Ectodermal cell (in vitro differentiated cells): ENCODE data around the gene RANBP9.

ENCODE experiments used
- H3K27ac ChIP-seq: 2 replicates; pipeline ENCODE4 v1.7.0; 2013; ENCODE audit warnings: mild to moderate bottlenecking, low read depth, low read length; ENCODE audit not compliant: insufficient read depth, poor library complexity, severe bottlenecking
- H3K27me3 ChIP-seq: 2 replicates; pipeline ENCODE4 v1.7.0; 2013; ENCODE audit warnings: mild to moderate bottlenecking, low read length; ENCODE audit not compliant: insufficient read depth, control insufficient read depth, poor library complexity, severe bottlenecking
- H3K36me3 ChIP-seq: one replicate; pipeline ENCODE4 v1.7.0; 2013; ENCODE audit warnings: low read length; ENCODE audit not compliant: control insufficient read depth, insufficient read depth
- H3K4me1 ChIP-seq: one replicate; pipeline ENCODE4 v1.7.0; 2013; ENCODE audit warnings: low read length; ENCODE audit not compliant: control insufficient read depth, insufficient read depth
- H3K4me3 ChIP-seq: 2 replicates; pipeline ENCODE4 v1.7.0; 2013; ENCODE audit warnings: low read depth, low read length, control low read depth; ENCODE audit not compliant: insufficient read depth
- H3K9me3 ChIP-seq: 2 replicates; pipeline ENCODE4 v1.7.0; 2013; ENCODE audit warnings: mild to moderate bottlenecking, low read length, moderate library complexity; ENCODE audit not compliant: control insufficient read depth
- WGBS, 2 experiments: methylation state at CpG; one replicate each; pipeline ENCODE4 v1.1.7; 2013; ENCODE audit warnings: missing lambda C conversion rate in 2 of 2; 5-methylcytosine and 5-hydroxymethylcytosine counted together

The RANBP9 gene

DNA sequence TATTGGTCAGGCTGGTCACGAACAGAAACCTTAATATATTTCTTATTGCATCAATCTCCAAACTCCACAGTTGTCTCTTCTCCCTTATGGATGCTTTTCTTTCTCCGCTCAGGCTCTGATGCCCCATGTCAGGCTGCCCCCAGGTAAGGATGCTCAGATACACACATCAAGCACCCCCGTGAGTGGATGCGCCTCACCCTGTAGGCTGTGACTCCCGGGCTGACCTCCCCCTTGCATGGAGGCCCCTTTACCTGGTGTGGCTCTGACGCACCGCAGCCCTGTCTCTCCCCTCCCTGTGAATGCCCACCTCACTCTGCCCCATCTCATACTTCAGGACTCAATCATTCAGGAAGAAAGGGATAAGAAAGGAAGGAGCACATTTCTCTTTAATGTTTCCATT lies 19.1 kb upstream of the RANBP9 start:
- Histone ChIP-seq H3K27ac (no peak overlapping the region), H3K36me3 (no peaks in the 10 kb centered on the region), H3K27me3 (no peaks in the 10 kb centered on the region), H3K9me3 (no peaks in the 10 kb centered on the region), H3K4me3 (no peak overlapping the region), H3K4me1 (no peaks in the 10 kb centered on the region)
- 85 to 91% methylated on average over 7 of the region's 7 CpGs for WGBS, 2 experiments

DNA sequence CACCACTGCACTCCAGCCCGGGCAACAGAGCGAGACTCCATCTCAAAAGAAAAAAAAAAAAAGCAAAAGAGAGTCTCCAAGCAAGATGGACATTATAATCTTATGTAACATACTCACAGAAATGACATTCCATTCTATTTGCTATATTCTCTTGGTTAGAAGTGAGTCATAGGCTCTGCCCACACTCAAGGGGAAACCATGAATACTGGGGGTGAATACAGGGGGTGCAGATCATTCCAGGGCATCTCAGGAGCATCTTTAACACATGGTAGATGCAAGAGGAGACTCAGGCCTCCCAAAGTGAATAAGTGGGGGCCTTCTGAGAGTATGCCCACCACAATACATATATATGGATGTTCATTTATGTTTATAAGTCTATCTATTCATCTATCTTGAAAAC lies 18.3 kb upstream of the RANBP9 start:
- no peaks in the 10 kb centered on the region for H3K36me3 ChIP-seq
- no peak overlapping the region for H3K27ac ChIP-seq
- no peak overlapping the region for H3K4me3 ChIP-seq
- 100% methylated on average over 2 of the region's 2 CpGs for WGBS, 2 experiments
- no peaks in the 10 kb centered on the region for H3K27me3 ChIP-seq
- no peaks in the 10 kb centered on the region for H3K9me3 ChIP-seq
- H3K4me1 ChIP-seq, result no peaks in the 10 kb centered on the region

DNA sequence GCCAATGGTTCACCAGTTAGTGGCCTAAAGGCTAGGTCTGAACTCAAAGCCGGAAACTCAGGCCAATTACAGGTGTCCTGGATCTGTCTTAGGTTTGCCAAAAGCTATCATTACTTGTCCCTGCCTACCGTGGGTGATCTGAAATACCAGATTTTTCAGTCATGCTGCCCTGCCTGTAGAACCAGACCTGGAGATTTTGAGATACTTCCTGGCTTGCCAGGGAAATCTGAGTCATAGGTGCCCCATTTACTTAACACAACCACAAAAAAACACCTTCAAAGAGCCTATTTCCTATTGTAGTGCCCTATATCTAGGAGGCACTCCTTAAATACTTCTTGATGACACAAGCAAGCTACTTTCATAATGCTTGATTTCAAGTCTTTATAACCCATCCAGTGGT lies 13.9 kb upstream of the RANBP9 start:
- H3K4me3 ChIP-seq, result no peak overlapping the region
- H3K27ac ChIP-seq, result no peak overlapping the region
- H3K4me1 ChIP-seq, result no peaks in the 10 kb centered on the region
- H3K27me3 ChIP-seq, result no peaks in the 10 kb centered on the region
- WGBS, 2 experiments, result 87 to 89% methylated on average over 2 of the region's 2 CpGs
- H3K36me3 ChIP-seq, result no peaks in the 10 kb centered on the region
- H3K9me3 ChIP-seq, result no peaks in the 10 kb centered on the region

DNA sequence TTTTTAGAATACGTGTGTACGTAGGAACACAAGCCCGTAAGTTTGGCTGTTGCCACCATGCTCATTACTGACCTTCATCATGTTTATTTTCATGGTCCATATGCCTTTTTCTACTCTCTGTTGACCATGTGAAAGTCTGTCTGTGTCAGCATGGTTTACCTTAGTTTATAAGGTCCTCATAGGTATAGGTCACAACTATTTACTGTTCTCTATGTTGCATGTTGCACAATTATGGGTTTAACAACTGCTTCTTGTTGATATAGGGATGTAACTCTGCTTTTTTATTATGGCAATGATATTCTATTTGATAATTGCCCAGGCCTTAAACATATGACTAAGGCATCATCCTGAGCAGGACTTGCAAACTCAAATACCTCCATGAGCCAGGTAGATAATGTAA lies 13.4 kb upstream of the RANBP9 start:
- Histone ChIP-seq H3K4me1 (no peaks in the 10 kb centered on the region), H3K9me3 (no peaks in the 10 kb centered on the region), H3K27me3 (no peaks in the 10 kb centered on the region), H3K4me3 (no peak overlapping the region), H3K36me3 (no peaks in the 10 kb centered on the region), H3K27ac (no peak overlapping the region)
- 97 to 98% methylated on average over 3 of the region's 3 CpGs for WGBS, 2 experiments

- Histone ChIP-seq H3K27ac (no peak overlapping the region), H3K4me1 (no peaks in the 10 kb centered on the region), H3K4me3 (no peak overlapping the region), H3K27me3 (no peaks in the 10 kb centered on the region), H3K9me3 (no peaks in the 10 kb centered on the region), H3K36me3 (no peaks in the 10 kb centered on the region)
- 82 to 87% methylated on average over 4 of the region's 4 CpGs for WGBS, 2 experiments
These were observed 12.5 kb upstream of the RANBP9 start for GRCh38 chr6:13724182-13724581.

DNA sequence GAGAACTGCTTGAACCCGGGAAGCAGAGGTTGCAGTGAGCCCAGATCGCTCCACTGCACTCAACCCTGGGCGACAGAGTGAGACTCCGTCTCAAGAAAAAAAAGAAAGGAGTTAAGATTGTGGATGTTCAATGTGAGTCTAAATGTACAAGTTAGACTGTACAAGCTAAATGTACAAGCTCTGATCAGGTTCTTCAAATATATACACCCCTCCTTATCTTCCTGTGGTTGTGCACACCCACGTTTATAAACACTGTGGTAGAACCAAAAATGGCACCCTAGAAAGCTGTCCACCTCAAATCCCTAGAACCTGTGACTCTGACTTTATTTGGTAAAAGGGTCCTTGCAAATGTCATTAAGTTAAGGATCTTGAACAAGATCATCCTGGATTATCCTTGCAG lies 11.2 kb upstream of the RANBP9 start:
- no peak overlapping the region for H3K4me3 ChIP-seq
- no peaks in the 10 kb centered on the region for H3K4me1 ChIP-seq
- H3K27ac ChIP-seq, result no peak overlapping the region
- WGBS, 2 experiments, result 85 to 93% methylated on average over 5 of the region's 5 CpGs
- H3K27me3 ChIP-seq, result no peaks in the 10 kb centered on the region
- H3K36me3 ChIP-seq, result no peaks in the 10 kb centered on the region
- no peaks in the 10 kb centered on the region for H3K9me3 ChIP-seq

DNA sequence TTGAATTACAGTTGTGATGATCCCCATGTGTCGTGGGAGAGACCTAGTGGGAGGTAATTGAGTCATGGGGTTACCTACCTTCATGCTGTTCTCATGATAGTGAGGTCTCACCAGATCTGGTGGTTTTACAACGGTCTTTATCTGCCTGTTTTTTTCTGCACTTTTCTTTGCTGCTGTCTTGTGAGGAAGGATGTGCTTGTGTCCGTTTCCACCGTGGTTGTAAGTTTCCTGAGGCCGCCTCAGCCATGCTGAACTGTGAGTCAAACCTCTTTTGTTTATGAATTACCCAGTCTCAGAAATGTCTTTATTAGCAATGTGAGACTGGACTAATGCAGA lies 6.5 kb upstream of the RANBP9 start:
- Histone ChIP-seq H3K27me3 (no peaks in the 10 kb centered on the region), H3K27ac (no peak overlapping the region), H3K4me1 (no peaks in the 10 kb centered on the region), H3K4me3 (no peak overlapping the region), H3K36me3 (no peaks in the 10 kb centered on the region), H3K9me3 (no peaks in the 10 kb centered on the region)
- 88 to 94% methylated on average over 5 of the region's 5 CpGs for WGBS, 2 experiments

DNA sequence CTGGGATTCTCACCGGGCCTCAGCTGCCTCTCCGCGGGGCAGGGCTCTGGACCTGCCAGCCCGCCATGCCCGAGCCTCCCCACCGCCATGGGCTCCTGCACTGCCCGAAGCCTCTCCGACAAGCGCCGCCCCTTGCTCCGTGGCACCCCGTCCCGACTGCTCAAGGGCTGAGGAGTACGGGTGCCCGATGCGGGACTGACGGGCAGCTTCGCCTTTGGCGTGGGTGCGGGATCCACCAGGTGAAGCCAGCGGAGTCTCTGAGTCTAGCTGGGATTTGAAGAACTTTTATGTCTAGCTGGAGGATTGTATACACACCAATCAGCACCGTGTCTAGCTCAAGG lies 5.3 kb upstream of the RANBP9 start:
- Histone ChIP-seq H3K9me3 (no peaks in the 10 kb centered on the region), H3K4me3 (no peak overlapping the region), H3K27me3 (no peaks in the 10 kb centered on the region), H3K4me1 (peaks cover 3% of the 10 kb centered on the region), H3K27ac (no peak overlapping the region), H3K36me3 (no peaks in the 10 kb centered on the region)
- 90 to 92% methylated on average over 22 of the region's 22 CpGs for WGBS, 2 experiments

GRCh38 chr6:13716225-13716954 lies 4.8 kb upstream of the RANBP9 start:
- no peak overlapping the region for H3K4me3 ChIP-seq
- no peak overlapping the region for H3K27ac ChIP-seq
- no peaks in the 10 kb centered on the region for H3K36me3 ChIP-seq
- H3K27me3 ChIP-seq, result no peaks in the 10 kb centered on the region
- no peaks in the 10 kb centered on the region for H3K9me3 ChIP-seq
- WGBS, 2 experiments, result 93 to 94% methylated on average over 39 of the region's 39 CpGs
- H3K4me1 ChIP-seq, result peaks cover 3% of the 10 kb centered on the region

DNA sequence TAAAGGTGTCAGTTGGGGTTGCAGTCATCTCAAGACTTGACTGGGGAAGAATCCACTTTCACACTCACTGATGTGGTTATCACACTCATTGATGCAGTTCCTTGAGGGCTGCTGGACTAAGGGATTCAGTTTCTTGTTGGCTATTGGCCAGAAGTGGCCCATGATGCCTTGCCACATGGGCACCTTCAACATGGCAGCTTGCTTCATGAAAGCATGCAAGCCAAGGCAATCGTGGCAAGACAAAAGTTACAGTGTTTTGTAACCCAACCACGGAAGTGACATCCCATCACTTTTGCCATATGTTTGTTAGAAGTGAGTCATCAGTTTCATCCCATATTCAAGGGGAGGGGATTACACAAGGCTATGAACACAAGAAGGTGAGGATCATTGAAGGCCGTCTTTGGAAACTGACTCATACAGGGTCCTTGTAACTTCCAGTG lies 3.8 kb upstream of the RANBP9 start:
- H3K4me3 ChIP-seq, result no peak overlapping the region

DNA sequence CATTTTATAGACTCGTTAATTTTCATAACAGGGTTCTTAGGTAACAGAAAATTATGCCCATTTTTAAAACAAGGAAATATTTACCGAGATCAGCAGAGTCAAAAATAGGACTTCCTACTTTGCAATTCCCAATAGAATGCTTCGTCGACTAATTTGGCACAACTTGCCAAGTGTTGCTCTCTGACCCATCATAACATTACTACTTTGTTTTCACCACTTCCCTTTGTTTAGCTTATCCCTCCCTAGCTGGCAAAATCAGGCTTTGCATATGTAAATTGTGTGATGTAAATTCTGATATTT lies 914 bp upstream of the RANBP9 start:
- Histone ChIP-seq H3K27ac (peak overlapping the region; percentile 93), H3K36me3 (no peaks in the 10 kb centered on the region), H3K27me3 (no peaks in the 10 kb centered on the region), H3K9me3 (no peaks in the 10 kb centered on the region), H3K4me3 (peak overlapping the region; percentile 46), H3K4me1 (peaks cover 13% of the 10 kb centered on the region)
- 46 to 51% methylated on average over 4 of the region's 4 CpGs for WGBS, 2 experiments

More for the DNA sequence above, 3.8 kb upstream of the RANBP9 start:
- H3K9me3 ChIP-seq, result no peaks in the 10 kb centered on the region
- H3K27me3 ChIP-seq, result no peaks in the 10 kb centered on the region
- H3K27ac ChIP-seq, result no peak overlapping the region
- peaks cover 3% of the 10 kb centered on the region for H3K4me1 ChIP-seq
- no peaks in the 10 kb centered on the region for H3K36me3 ChIP-seq
- WGBS, 2 experiments, result 77 to 95% methylated on average over 3 of the region's 3 CpGs
